Caco-2 (cell line): ENCODE results near the gene ZDHHC17. TPM values are rescaled to one million over a fixed set of nuclear protein-coding genes. Genes with fewer than 3 reads are reported as not detected.

Experiments used
- BruUV-seq: library from RNA; stranded (reverse); fragments of 400-500 nt; replicated peaks from 2 replicates; lab custom pipeline; 2021; lab: Mats Ljungman, UMichigan
- CTCF ChIA-PET: fragments of 300-600 bp; sonication (Branson Sonifier 250); formaldehyde crosslinking; loops from one replicate; lab custom pipeline; 2022; ENCODE audit warnings: antibody characterized with exemption; lab: Charles Lee
- POLR2A ChIA-PET: fragments of 300-600 bp; sonication (Branson Sonifier 250); formaldehyde crosslinking; loops from one replicate; lab custom pipeline; 2022; ENCODE audit warnings: antibody characterized with exemption; lab: Charles Lee
- DNase-seq, 2 experiments: peaks; one replicate each; pipeline versions ENCODE4 v3.0.0 to v3.0.0-alpha.2; 2020 to 2022
- H3K27me3 ChIP-seq: replicated peaks from 2 replicates; pipeline ENCODE4 v1.6.0; 2011; ENCODE audit warnings: low read length; ENCODE audit not compliant: control insufficient read depth, insufficient read depth
- H3K36me3 ChIP-seq: 2 replicates; pipeline ENCODE4 v1.5.1; 2011; ENCODE audit warnings: low read length; ENCODE audit not compliant: control insufficient read depth, insufficient read depth
- H3K4me1 ChIP-seq: fragments of 250-450 bp; sonication (Bioruptor Pico); 2 replicates; pipeline ENCODE4 v1.5.1; 2020; ENCODE audit warnings: mild to moderate bottlenecking
- H3K4me3 ChIP-seq: 2 replicates; pipeline ENCODE4 v1.5.1; 2011; ENCODE audit warnings: low read depth, mild to moderate bottlenecking, control low read depth, low read length
- H3K9me3 ChIP-seq: fragments of 250-450 bp; sonication (Bioruptor Pico); 2 replicates; pipeline ENCODE4 v1.5.1; 2020; ENCODE audit warnings: mild to moderate bottlenecking, moderate library complexity
- H3K27ac Mint-ChIP-seq: one replicate; pipeline ENCODE4 v1.8.0; 2022; ENCODE audit warnings: mixed read lengths; ENCODE audit not compliant: unreplicated experiment
- H3K27me3 Mint-ChIP-seq: one replicate; pipeline ENCODE4 v1.8.0; 2022; ENCODE audit warnings: mixed read lengths; ENCODE audit not compliant: insufficient read depth, unreplicated experiment
- H3K36me3 Mint-ChIP-seq: one replicate; pipeline ENCODE4 v1.8.0; 2022; ENCODE audit warnings: mild to moderate bottlenecking, mixed read lengths; ENCODE audit not compliant: insufficient read depth, unreplicated experiment
- H3K4me1 Mint-ChIP-seq: one replicate; pipeline ENCODE4 v1.8.0; 2022; ENCODE audit warnings: low read depth, mixed read lengths; ENCODE audit not compliant: unreplicated experiment
- H3K4me3 Mint-ChIP-seq: one replicate; pipeline ENCODE4 v1.8.0; 2022; ENCODE audit warnings: mild to moderate bottlenecking, moderate library complexity, mixed read lengths; ENCODE audit not compliant: unreplicated experiment
- H3K9me3 Mint-ChIP-seq: one replicate; pipeline ENCODE4 v1.8.0; 2022; ENCODE audit warnings: mixed read lengths; ENCODE audit not compliant: unreplicated experiment
- intact Hi-C: fragments of 100-400 bp; cut with micrococcal nuclease; formaldehyde crosslinking; loops from one replicate; pipeline ENCODE4 v1.10.0; 2022; ENCODE audit not compliant: unreplicated experiment
- total RNA-seq: library from RNA; stranded (reverse); gene quantifications from 2 replicates; pipeline ENCODE4 v1.2.3, GENCODE V29; 2022
- TF ChIP-seq, protein P1 (sequence below), 2 experiments: fragments of 200-600 bp in 1 of 2; IDR thresholded peaks; 1 replicate in 1 of 2; 2 replicates in 1 of 2; pipeline versions ENCODE4 v1.5.1 to v1.8.0; 2011 to 2022; ENCODE audit warnings: antibody characterized with exemption in 1 of 2, control low read depth in 1 of 2, inconsistent platforms in 1 of 2, low read depth in 1 of 2, low read length in 1 of 2, mild to moderate bottlenecking in 1 of 2, moderate library complexity in 1 of 2; ENCODE audit not compliant: insufficient read depth in 1 of 2, severe bottlenecking in 1 of 2, unreplicated experiment in 1 of 2

Gene ZDHHC17
- total RNA-seq, 1 experiment from 2014 or later: 32.2 TPM

DNA sequence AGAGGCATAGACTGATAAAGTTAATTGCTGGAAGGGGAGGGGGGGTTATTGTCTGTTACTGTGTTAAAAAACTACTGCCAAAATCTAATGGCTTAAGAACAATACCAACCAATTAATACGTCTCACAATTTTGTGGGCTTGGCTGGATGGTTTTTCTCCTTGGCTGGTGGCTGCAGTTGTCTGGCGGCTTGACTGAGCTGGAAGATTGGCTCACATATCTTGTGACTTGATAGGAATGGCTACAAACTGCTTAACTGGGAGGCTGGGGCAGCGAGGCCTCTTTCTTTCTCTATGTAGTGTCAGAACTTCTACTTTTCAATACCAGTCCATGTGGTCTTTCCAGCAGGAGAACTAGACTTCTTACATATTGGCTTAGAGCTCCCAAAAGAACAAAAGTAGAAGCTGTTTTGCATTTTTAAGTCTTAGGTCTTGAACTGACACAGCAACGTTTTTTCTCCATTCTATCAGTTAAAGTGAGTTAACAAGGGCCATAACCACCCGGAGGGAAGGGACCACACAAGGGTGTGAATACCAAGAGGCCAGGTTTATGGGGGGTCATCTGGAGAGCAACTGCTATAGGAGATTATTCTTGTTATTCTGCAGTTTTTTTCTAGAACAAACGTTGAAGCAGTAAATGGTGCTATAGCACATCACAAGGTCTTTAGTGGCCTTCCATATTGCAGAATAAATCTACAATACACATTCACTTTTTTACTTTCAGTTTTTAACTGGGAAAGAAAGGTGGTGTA, 46.9 kb downstream of the ZDHHC17 start:
- H3K27ac Mint-ChIP-seq: no peak overlapping the region
- Histone ChIP-seq H3K27me3 (no peaks in the 10 kb centered on the region), H3K9me3 (no peaks in the 10 kb centered on the region), H3K4me3 (no peak overlapping the region), H3K36me3 (no peaks in the 10 kb centered on the region; the same call in 1 of the 2 replicates), H3K4me1 (no peaks in the 10 kb centered on the region)
- H3K4me3 Mint-ChIP-seq: no peak overlapping the region
- no peaks in the 10 kb centered on the region for H3K9me3 Mint-ChIP-seq
- ChIA-PET POLR2A (no interaction called here), CTCF (no interaction called here)
- intact Hi-C loops: no loop called here
- peaks cover 33% of the 10 kb centered on the region for H3K36me3 Mint-ChIP-seq
- DNase-seq: no peak
- TF ChIP-seq, protein P1, sequence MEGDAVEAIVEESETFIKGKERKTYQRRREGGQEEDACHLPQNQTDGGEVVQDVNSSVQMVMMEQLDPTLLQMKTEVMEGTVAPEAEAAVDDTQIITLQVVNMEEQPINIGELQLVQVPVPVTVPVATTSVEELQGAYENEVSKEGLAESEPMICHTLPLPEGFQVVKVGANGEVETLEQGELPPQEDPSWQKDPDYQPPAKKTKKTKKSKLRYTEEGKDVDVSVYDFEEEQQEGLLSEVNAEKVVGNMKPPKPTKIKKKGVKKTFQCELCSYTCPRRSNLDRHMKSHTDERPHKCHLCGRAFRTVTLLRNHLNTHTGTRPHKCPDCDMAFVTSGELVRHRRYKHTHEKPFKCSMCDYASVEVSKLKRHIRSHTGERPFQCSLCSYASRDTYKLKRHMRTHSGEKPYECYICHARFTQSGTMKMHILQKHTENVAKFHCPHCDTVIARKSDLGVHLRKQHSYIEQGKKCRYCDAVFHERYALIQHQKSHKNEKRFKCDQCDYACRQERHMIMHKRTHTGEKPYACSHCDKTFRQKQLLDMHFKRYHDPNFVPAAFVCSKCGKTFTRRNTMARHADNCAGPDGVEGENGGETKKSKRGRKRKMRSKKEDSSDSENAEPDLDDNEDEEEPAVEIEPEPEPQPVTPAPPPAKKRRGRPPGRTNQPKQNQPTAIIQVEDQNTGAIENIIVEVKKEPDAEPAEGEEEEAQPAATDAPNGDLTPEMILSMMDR (IDR thresholded peaks at IDR 0.05; ENCODE audit: insufficient read depth in 1 of 2, low read depth in 1 of 2, low read length in 1 of 2, severe bottlenecking in 1 of 2, unreplicated experiment in 1 of 2): no peak
- no peaks in the 10 kb centered on the region for H3K4me1 Mint-ChIP-seq
- H3K27me3 Mint-ChIP-seq: no peaks in the 10 kb centered on the region
- no TSS peak for BruUV-seq

DNA sequence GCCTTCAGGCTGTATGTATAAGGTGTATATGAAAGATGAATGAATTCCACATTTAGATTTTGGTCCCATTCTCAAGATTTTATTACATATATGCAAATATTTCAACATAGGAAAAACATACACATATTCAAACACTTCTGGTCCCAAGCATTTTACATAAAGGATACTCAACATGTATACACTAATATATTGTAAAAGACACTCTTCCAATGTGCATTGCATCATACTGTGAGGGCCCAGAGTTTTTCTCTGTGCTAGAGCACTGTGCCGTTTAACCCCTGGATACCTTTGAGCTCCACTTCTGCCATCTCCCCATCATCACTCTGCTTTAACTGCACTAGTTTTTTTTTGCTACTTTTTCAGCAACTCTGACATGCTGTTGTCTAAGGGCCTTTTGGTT, 48.1 kb downstream of the ZDHHC17 start:
- no peaks in the 10 kb centered on the region for H3K4me1 ChIP-seq
- no peak overlapping the region for H3K4me3 ChIP-seq
- H3K4me1 Mint-ChIP-seq: no peaks in the 10 kb centered on the region
- DNase-seq: no peak
- no peaks in the 10 kb centered on the region for H3K27me3 ChIP-seq
- ChIA-PET CTCF (no interaction called here), POLR2A (no interaction called here)
- no TSS peak for BruUV-seq
- no peaks in the 10 kb centered on the region for H3K9me3 ChIP-seq
- TF ChIP-seq, protein P1 (IDR thresholded peaks at IDR 0.05; ENCODE audit: insufficient read depth in 1 of 2, low read depth in 1 of 2, low read length in 1 of 2, severe bottlenecking in 1 of 2, unreplicated experiment in 1 of 2): no peak
- no peaks in the 10 kb centered on the region; the same call in 1 of the 2 replicates for H3K36me3 ChIP-seq
- intact Hi-C loops: no loop called here
- no peak overlapping the region for H3K27ac Mint-ChIP-seq
- H3K4me3 Mint-ChIP-seq: no peak overlapping the region
- H3K9me3 Mint-ChIP-seq: no peaks in the 10 kb centered on the region
- H3K36me3 Mint-ChIP-seq: peaks cover 33% of the 10 kb centered on the region
- no peaks in the 10 kb centered on the region for H3K27me3 Mint-ChIP-seq

DNA sequence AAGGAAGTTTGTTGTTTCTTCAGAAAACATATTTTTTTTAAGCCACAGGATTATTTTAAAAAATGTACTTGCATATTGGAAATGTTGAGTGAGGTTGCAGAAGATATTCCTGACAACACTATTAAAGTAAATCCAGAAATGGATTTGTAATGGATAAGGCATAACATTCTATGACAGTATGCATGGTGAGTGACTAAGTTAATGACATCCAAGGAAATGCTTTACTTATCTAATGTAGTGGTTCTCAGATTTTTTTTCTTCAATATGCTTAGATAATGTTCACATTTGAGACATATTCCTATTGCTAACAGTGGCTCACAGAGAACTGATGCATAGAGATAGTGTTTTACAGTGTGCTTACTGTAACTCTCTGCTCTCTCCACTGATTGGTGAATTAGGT, 49.4 kb downstream of the ZDHHC17 start:
- H3K9me3 Mint-ChIP-seq: no peaks in the 10 kb centered on the region
- Histone ChIP-seq H3K4me3 (no peak overlapping the region), H3K4me1 (no peaks in the 10 kb centered on the region), H3K27me3 (no peaks in the 10 kb centered on the region), H3K36me3 (no peaks in the 10 kb centered on the region; the same call in 1 of the 2 replicates), H3K9me3 (no peaks in the 10 kb centered on the region)
- DNase-seq: no peak
- no peaks in the 10 kb centered on the region for H3K4me1 Mint-ChIP-seq
- H3K4me3 Mint-ChIP-seq: no peak overlapping the region
- TF ChIP-seq, protein P1 (IDR thresholded peaks at IDR 0.05; ENCODE audit: insufficient read depth in 1 of 2, low read depth in 1 of 2, low read length in 1 of 2, severe bottlenecking in 1 of 2, unreplicated experiment in 1 of 2): no peak
- POLR2A ChIA-PET: no interaction called here
- peaks cover 33% of the 10 kb centered on the region for H3K36me3 Mint-ChIP-seq
- H3K27me3 Mint-ChIP-seq: no peaks in the 10 kb centered on the region
- intact Hi-C loops: no loop called here
- no TSS peak for BruUV-seq
- no peak overlapping the region for H3K27ac Mint-ChIP-seq
- CTCF ChIA-PET: no interaction called here
